Mesenchymal stem cell (in vitro differentiated cells and primary cell): ENCODE results near the gene CNTROB.

Source experiments
- DNase-seq: peaks from one replicate; pipeline ENCODE4 v3.0.0-alpha.2; 2013
- H2AFZ ChIP-seq: one replicate; pipeline ENCODE4 v1.6.1; 2013; ENCODE audit warnings: low read depth, mild to moderate bottlenecking, control low read depth, inconsistent platforms, low read length, moderate library complexity
- H2AK5ac ChIP-seq: 2 replicates; pipeline ENCODE4 v1.6.1; 2013; ENCODE audit warnings: low read length, moderate library complexity, mild to moderate bottlenecking, inconsistent platforms; ENCODE audit not compliant: severe bottlenecking
- H2BK120ac ChIP-seq: one replicate; pipeline ENCODE4 v1.6.1; 2013; ENCODE audit warnings: low read depth, mild to moderate bottlenecking, inconsistent platforms, low read length, moderate library complexity
- H2BK12ac ChIP-seq, 2 experiments: one replicate each; pipeline ENCODE4 v1.6.1; 2013; ENCODE audit warnings: inconsistent platforms in 2 of 2, low read length in 2 of 2, mild to moderate bottlenecking in 2 of 2, moderate library complexity in 2 of 2, control low read depth in 1 of 2
- H2BK15ac ChIP-seq: one replicate; pipeline ENCODE4 v1.6.1; 2013; ENCODE audit warnings: mild to moderate bottlenecking, low read depth, inconsistent platforms; ENCODE audit not compliant: poor library complexity, severe bottlenecking
- H2BK5ac ChIP-seq: 2 replicates; pipeline ENCODE4 v1.6.1; 2013; ENCODE audit warnings: low read depth, mild to moderate bottlenecking, low read length, control low read depth, inconsistent platforms; ENCODE audit not compliant: poor library complexity, severe bottlenecking
- H3K14ac ChIP-seq, 2 experiments: one replicate each; pipeline ENCODE4 v1.6.1; 2013; ENCODE audit warnings: inconsistent platforms in 2 of 2, low read length in 2 of 2, control low read depth in 1 of 2, mild to moderate bottlenecking in 1 of 2, moderate library complexity in 1 of 2
- H3K18ac ChIP-seq, 2 experiments: one replicate each; pipeline ENCODE4 v1.6.1; 2013; ENCODE audit warnings: inconsistent platforms in 2 of 2, low read length in 2 of 2, control low read depth in 1 of 2, low read depth in 1 of 2, mild to moderate bottlenecking in 1 of 2
- H3K23ac ChIP-seq, 2 experiments: one replicate each; pipeline ENCODE4 v1.6.1; 2013; ENCODE audit warnings: inconsistent platforms in 2 of 2, low read length in 2 of 2, mild to moderate bottlenecking in 2 of 2, moderate library complexity in 2 of 2, control low read depth in 1 of 2
- H3K27ac ChIP-seq: 2 replicates; pipeline ENCODE4 v1.5.1; 2013; ENCODE audit warnings: mild to moderate bottlenecking, moderate library complexity, low read length, control low read depth, inconsistent platforms; ENCODE audit not compliant: poor library complexity, severe bottlenecking
- H3K27me3 ChIP-seq, 2 experiments: 2 replicates each; pipeline versions ENCODE4 v1.6.1 to v1.7.0; 2013; ENCODE audit warnings: low read length in 2 of 2, mild to moderate bottlenecking in 2 of 2, moderate library complexity in 2 of 2, control low read depth in 1 of 2, inconsistent platforms in 1 of 2; ENCODE audit not compliant: control insufficient read depth in 1 of 2, insufficient read depth in 1 of 2
- H3K36me3 ChIP-seq, 2 experiments: 2 replicates each; pipeline versions ENCODE4 v1.6.1 to v1.7.0; 2013; ENCODE audit warnings: low read length in 2 of 2, control low read depth in 1 of 2, inconsistent platforms in 1 of 2, low read depth in 1 of 2, mild to moderate bottlenecking in 1 of 2; ENCODE audit not compliant: insufficient read depth in 2 of 2, control insufficient read depth in 1 of 2
- H3K4ac ChIP-seq, 2 experiments: one replicate each; pipeline ENCODE4 v1.6.1; 2013; ENCODE audit warnings: inconsistent platforms in 2 of 2, low read length in 2 of 2, mild to moderate bottlenecking in 2 of 2, moderate library complexity in 2 of 2, control low read depth in 1 of 2, low read depth in 1 of 2
- H3K4me1 ChIP-seq: 2 replicates; pipeline ENCODE4 v1.6.1; 2013; ENCODE audit warnings: low read depth, low read length, control low read depth; ENCODE audit not compliant: control insufficient read depth, insufficient read depth
- H3K4me2 ChIP-seq: 2 replicates; pipeline ENCODE4 v1.6.1; 2013; ENCODE audit warnings: low read length, mild to moderate bottlenecking, inconsistent platforms; ENCODE audit not compliant: poor library complexity, severe bottlenecking
- H3K4me3 ChIP-seq, 2 experiments: 2 replicates each; pipeline versions ENCODE4 v1.5.1 to v1.7.0; 2013; ENCODE audit warnings: low read length in 2 of 2, mild to moderate bottlenecking in 2 of 2, control low read depth in 1 of 2, low read depth in 1 of 2; ENCODE audit not compliant: insufficient read depth in 1 of 2
- H3K79me1 ChIP-seq: replicated peaks from 2 replicates; pipeline ENCODE4 v1.6.1; 2013; ENCODE audit warnings: mild to moderate bottlenecking, control low read depth, low read length, inconsistent platforms; ENCODE audit not compliant: poor library complexity, severe bottlenecking
- H3K9ac ChIP-seq: 2 replicates; pipeline ENCODE4 v1.7.0; 2013; ENCODE audit warnings: mild to moderate bottlenecking, low read length, moderate library complexity
- H3K9me3 ChIP-seq: 2 replicates; pipeline ENCODE4 v1.7.0; 2013; ENCODE audit warnings: mild to moderate bottlenecking, low read length; ENCODE audit not compliant: control insufficient read depth
- H4K8ac ChIP-seq: one replicate; pipeline ENCODE4 v1.6.1; 2013; ENCODE audit warnings: inconsistent platforms, mild to moderate bottlenecking, low read length, moderate library complexity
- H4K91ac ChIP-seq: one replicate; pipeline ENCODE4 v1.6.1; 2013; ENCODE audit warnings: mild to moderate bottlenecking, low read length, inconsistent platforms
- WGBS: methylation state at CpG from one replicate; pipeline ENCODE4 v1.1.7; 2013; ENCODE audit warnings: mixed read lengths; 5-methylcytosine and 5-hydroxymethylcytosine counted together

CNTROB gene

DNA sequence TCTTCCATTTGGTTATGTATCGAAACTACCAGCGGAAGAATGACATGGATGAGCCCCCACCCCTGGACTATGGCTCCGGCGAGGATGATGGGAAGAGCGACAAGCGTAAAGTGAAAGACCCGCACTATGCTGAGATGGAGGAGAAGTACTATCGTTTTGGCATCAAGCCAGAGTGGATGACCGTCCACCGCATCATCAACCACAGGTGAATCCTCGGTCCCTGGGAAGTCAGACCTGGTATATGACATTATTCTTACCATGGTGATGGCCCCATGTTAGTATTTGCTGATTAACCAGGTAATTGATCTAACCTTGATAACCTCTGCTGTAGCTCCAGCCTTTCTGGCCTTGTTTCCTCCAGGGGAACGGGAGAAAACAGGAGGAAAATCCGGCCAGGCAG, 34.9 kb upstream of the CNTROB start:
- Histone ChIP-seq H3K4me3 (no peak overlapping the region), H3K79me1 (peaks cover 56% of the 10 kb centered on the region), H3K23ac (no peak overlapping the region), H4K91ac (no peak overlapping the region), H3K4ac (no peak overlapping the region), H3K27ac (no peak overlapping the region), H3K4me2 (no peak overlapping the region), H3K18ac (no peak overlapping the region), H3K4me1 (no peaks in the 10 kb centered on the region), H2BK120ac (no peak overlapping the region), H2AFZ (no peak overlapping the region), H3K14ac (no peak overlapping the region), H2BK12ac (no peak overlapping the region), H2BK15ac (no peak overlapping the region), H3K36me3 (peaks cover 78 to 86% of the 10 kb centered on the region in 2 experiments), H2BK5ac (no peak overlapping the region), H4K8ac (no peak overlapping the region), H2AK5ac (no peak overlapping the region), H3K9me3 (no peaks in the 10 kb centered on the region), H3K9ac (peak overlapping the region; percentile 54), H3K27me3 (no peaks in the 10 kb centered on the region)
- no peak for DNase-seq
- 93% methylated on average over 13 of the region's 13 CpGs for WGBS

DNA sequence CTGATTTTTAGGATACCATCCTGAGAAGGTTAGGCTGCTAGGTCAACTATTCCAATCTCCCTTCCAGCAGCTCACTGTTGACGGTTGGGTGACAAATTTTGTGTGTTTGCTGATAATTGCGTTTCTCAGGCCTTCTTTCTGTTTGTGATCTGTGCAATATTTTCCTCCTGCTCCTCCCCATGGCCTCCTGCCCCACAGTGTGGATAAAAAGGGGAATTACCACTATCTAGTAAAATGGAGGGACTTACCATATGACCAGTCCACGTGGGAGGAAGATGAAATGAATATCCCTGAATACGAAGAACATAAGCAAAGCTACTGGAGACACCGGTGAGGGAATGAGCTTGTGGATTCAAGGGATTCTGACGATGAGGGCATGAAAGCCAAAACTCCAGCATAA, 34.2 kb upstream of the CNTROB start:
- Histone ChIP-seq H3K4me2 (no peak overlapping the region), H3K9ac (peak overlapping the region; percentile 54), H2BK15ac (no peak overlapping the region), H3K4me1 (no peaks in the 10 kb centered on the region), H2BK120ac (no peak overlapping the region), H4K91ac (no peak overlapping the region), H4K8ac (no peak overlapping the region), H2BK5ac (no peak overlapping the region), H3K27me3 (no peaks in the 10 kb centered on the region), H2AK5ac (no peak overlapping the region), H3K18ac (no peak overlapping the region), H3K14ac (no peak overlapping the region), H2BK12ac (no peak overlapping the region), H3K9me3 (no peaks in the 10 kb centered on the region), H3K23ac (no peak overlapping the region), H3K79me1 (peaks cover 55% of the 10 kb centered on the region), H3K4ac (no peak overlapping the region), H3K4me3 (no peak overlapping the region), H2AFZ (no peak overlapping the region), H3K36me3 (peaks cover 80 to 88% of the 10 kb centered on the region in 2 experiments), H3K27ac (no peak overlapping the region)
- 82% methylated on average over 4 of the region's 6 CpGs for WGBS
- DNase-seq: peak; percentile 70

DNA sequence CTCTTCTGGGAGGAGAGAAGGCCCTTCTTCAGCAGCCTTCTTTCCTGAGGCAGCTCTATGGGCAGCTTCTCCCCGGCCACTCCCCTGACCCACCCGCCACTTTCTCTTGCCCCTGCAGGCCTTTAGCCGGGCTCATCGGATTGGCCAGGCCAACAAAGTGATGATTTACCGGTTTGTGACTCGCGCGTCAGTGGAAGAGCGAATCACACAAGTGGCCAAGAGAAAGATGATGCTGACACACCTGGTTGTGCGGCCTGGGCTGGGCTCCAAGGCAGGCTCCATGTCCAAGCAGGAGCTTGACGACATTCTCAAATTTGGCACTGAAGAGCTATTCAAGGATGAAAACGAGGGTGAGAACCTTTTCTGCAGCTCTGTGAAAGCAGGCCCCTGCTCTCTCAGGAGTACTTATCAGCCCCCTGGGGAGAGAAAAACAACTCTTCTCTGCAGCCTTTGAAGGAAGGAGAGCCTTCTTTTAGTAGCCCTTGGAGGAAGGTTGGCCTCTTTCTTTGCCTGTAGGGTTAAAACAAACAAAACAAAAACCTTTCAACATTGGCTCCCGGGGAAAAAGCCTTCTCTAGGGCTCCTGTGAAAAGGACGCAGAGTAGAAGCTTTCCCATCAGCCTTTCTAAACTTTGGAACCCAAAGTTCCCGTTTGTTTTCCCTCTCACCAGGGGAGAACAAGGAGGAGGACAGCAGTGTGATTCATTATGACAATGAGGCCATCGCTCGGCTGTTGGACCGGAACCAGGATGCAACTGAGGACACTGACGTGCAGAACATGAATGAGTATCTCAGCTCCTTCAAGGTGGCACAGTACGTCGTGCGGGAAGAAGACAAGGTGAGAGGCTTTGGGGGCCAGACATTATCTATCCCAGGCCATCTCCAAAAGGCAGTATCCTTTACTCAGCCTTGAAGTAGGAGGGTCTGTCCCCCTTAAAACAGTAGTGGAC, 28.6 kb upstream of the CNTROB start:
- Histone ChIP-seq H3K4ac (no peak overlapping the region), H2BK120ac (no peak overlapping the region), H3K36me3 (peaks cover 89 to 95% of the 10 kb centered on the region in 2 experiments), H4K91ac (no peak overlapping the region), H3K14ac (no peak overlapping the region), H2AK5ac (no peak overlapping the region), H2AFZ (no peak overlapping the region), H2BK5ac (no peak overlapping the region), H3K9ac (no peak overlapping the region), H3K4me3 (no peak overlapping the region), H3K4me1 (peaks cover 3% of the 10 kb centered on the region), H3K9me3 (no peaks in the 10 kb centered on the region), H3K27me3 (no peaks in the 10 kb centered on the region), H3K18ac (no peak overlapping the region), H4K8ac (no peak overlapping the region), H2BK15ac (no peak overlapping the region), H3K4me2 (no peak overlapping the region), H2BK12ac (no peak overlapping the region), H3K79me1 (peaks cover 29% of the 10 kb centered on the region), H3K27ac (no peak overlapping the region), H3K23ac (no peak overlapping the region)
- DNase-seq: no peak
- 73% methylated on average over 22 of the region's 22 CpGs for WGBS

DNA sequence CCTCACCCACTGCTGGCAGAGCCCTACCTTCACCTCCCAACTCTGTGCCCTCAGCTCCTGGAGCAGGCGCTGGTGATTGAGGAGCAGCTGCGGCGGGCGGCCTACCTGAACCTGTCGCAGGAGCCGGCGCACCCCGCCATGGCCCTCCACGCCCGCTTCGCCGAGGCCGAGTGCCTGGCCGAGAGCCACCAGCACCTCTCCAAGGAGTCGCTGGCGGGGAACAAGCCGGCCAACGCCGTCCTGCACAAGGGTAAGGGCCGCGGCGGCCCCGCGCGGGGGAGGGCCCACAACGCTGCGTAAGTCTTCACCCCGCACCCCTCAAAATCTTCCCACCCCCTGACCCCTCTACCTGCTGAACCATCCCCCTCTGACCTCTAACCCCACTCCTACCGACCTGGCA, 22.9 kb upstream of the CNTROB start:
- Histone ChIP-seq H3K23ac (no peak overlapping the region), H2BK15ac (no peak overlapping the region), H3K4ac (no peak overlapping the region), H2BK12ac (no peak overlapping the region), H2AK5ac (no peak overlapping the region), H2AFZ (no peak overlapping the region), H3K9ac (no peak overlapping the region), H2BK120ac (no peak overlapping the region), H3K27me3 (no peaks in the 10 kb centered on the region), H4K91ac (no peak overlapping the region), H3K27ac (no peak overlapping the region), H3K36me3 (peaks cover 79 to 86% of the 10 kb centered on the region in 2 experiments), H3K18ac (no peak overlapping the region), H3K4me2 (no peak overlapping the region), H4K8ac (no peak overlapping the region), H3K4me3 (peak overlapping the region in 1 of 2 experiments; percentile 4), H3K9me3 (no peaks in the 10 kb centered on the region), H3K4me1 (no peaks in the 10 kb centered on the region), H2BK5ac (no peak overlapping the region), H3K14ac (no peak overlapping the region), H3K79me1 (peaks cover 12% of the 10 kb centered on the region)
- 98% methylated on average over 29 of the region's 29 CpGs for WGBS
- DNase-seq: no peak
